Neural cell (in vitro differentiated cells): ENCODE results near the gene NRCAM. TPM values are rescaled to one million over a fixed set of nuclear protein-coding genes. Genes with fewer than 3 reads are reported as not detected.

Experiments used
- H2AFZ ChIP-seq: fragments of 200-600, 300-800 bp; sonication (generic), shearing (Covaris generic); 2 replicates; pipeline ENCODE4 v1.6.0; 2014; ENCODE audit warnings: low read depth, mild to moderate bottlenecking, antibody characterized with exemption, low read length, moderate library complexity
- H3F3A ChIP-seq: fragments of 200-600 bp; shearing (Covaris generic); 2 replicates; pipeline ENCODE4 v1.6.1; 2016; ENCODE audit warnings: mild to moderate bottlenecking, moderate library complexity, mixed read lengths, antibody characterized with exemption, low read length; ENCODE audit not compliant: insufficient read depth, poor library complexity, severe bottlenecking
- H3K27ac ChIP-seq: fragments of 200-600, 300-800 bp; sonication (generic), shearing (Covaris generic); 2 replicates; pipeline ENCODE4 v1.5.1; 2014; ENCODE audit warnings: mild to moderate bottlenecking, low read length, moderate library complexity
- H3K27me3 ChIP-seq: fragments of 300-800, 200-600 bp; sonication (generic), shearing (Covaris generic); 2 replicates; pipeline ENCODE4 v1.6.0; 2014; ENCODE audit warnings: mild to moderate bottlenecking, low read depth, low read length, moderate library complexity; ENCODE audit not compliant: insufficient read depth
- H3K36me3 ChIP-seq: fragments of 300-800, 200-600 bp; sonication (generic), shearing (Covaris generic); 2 replicates; pipeline ENCODE4 v1.5.1; 2014; ENCODE audit warnings: mild to moderate bottlenecking, antibody characterized with exemption, low read length, moderate library complexity; ENCODE audit not compliant: insufficient read depth
- H3K4me2 ChIP-seq: fragments of 300-800, 200-600 bp; sonication (generic), shearing (Covaris generic); 2 replicates; pipeline ENCODE4 v1.6.0; 2014; ENCODE audit warnings: mild to moderate bottlenecking, low read length
- H3K4me3 ChIP-seq: fragments of 300-800, 200-600 bp; sonication (generic), shearing (Covaris generic); 2 replicates; pipeline ENCODE4 v1.5.1; 2014; ENCODE audit warnings: mild to moderate bottlenecking, low read length, moderate library complexity
- H3K79me2 ChIP-seq: fragments of 200-600 bp; shearing (Covaris generic); replicated peaks from 2 replicates; pipeline ENCODE4 v1.6.0; 2014; ENCODE audit warnings: mild to moderate bottlenecking, low read length, moderate library complexity; ENCODE audit not compliant: insufficient read depth
- H3K9ac ChIP-seq: fragments of 300-800, 200-600 bp; sonication (generic), shearing (Covaris generic); 2 replicates; pipeline ENCODE4 v1.6.1; 2016; ENCODE audit warnings: mild to moderate bottlenecking, low read length, mixed read lengths
- H3K9me2 ChIP-seq: fragments of 200-600 bp; shearing (Covaris generic); 2 replicates; pipeline ENCODE4 v1.6.1; 2016; ENCODE audit warnings: mild to moderate bottlenecking, low read length, mixed read lengths; ENCODE audit not compliant: insufficient read depth
- H3K9me3 ChIP-seq: fragments of 200-600, 300-800 bp; sonication (generic), shearing (Covaris generic); 2 replicates; pipeline ENCODE4 v1.6.1; 2016; ENCODE audit warnings: mild to moderate bottlenecking, mixed run types, low read length, moderate library complexity, mixed read lengths
- H4K20me1 ChIP-seq: fragments of 200-600 bp; shearing (Covaris generic); 2 replicates; pipeline ENCODE4 v1.6.1; 2016; ENCODE audit warnings: mild to moderate bottlenecking, mixed run types; ENCODE audit not compliant: insufficient read depth
- CTCF ChIP-seq: fragments of 450-650 bp; IDR thresholded peaks from 2 replicates; pipeline ENCODE4 v1.5.1; 2014; ENCODE audit warnings: antibody characterized with exemption, mild to moderate bottlenecking, moderate library complexity; ENCODE audit not compliant: poor library complexity, severe bottlenecking
- EP300 ChIP-seq: fragments of 450-650 bp; conservative IDR thresholded peaks from 2 replicates; pipeline ENCODE4 v1.6.1; 2014; ENCODE audit warnings: antibody characterized with exemption, mild to moderate bottlenecking, moderate library complexity; ENCODE audit not compliant: poor library complexity, severe bottlenecking
- EZH2 ChIP-seq: fragments of 200-600, 300-800 bp; shearing (Covaris generic), sonication (generic); IDR thresholded peaks from 2 replicates; pipeline ENCODE4 v1.6.1; 2014; ENCODE audit warnings: antibody characterized with exemption, low read length, borderline replicate concordance, mild to moderate bottlenecking; ENCODE audit not compliant: insufficient read depth, poor library complexity, severe bottlenecking
- MXI1 ChIP-seq: fragments of 450-650 bp; conservative IDR thresholded peaks from 2 replicates; pipeline ENCODE4 v1.6.1; 2014; ENCODE audit warnings: antibody characterized with exemption, mild to moderate bottlenecking; ENCODE audit not compliant: poor library complexity, severe bottlenecking
- POLR2AphosphoS5 ChIP-seq: IDR thresholded peaks from 2 replicates; pipeline ENCODE4 v1.6.1; 2012
- RAD21 ChIP-seq: fragments of 450-650 bp; conservative IDR thresholded peaks from 2 replicates; pipeline ENCODE4 v1.6.1; 2014; ENCODE audit warnings: antibody characterized with exemption, mild to moderate bottlenecking, moderate library complexity
- REST ChIP-seq: IDR thresholded peaks from 2 replicates; pipeline ENCODE4 v1.6.1; 2012; ENCODE audit warnings: borderline replicate concordance
- SMC3 ChIP-seq: fragments of 450-650 bp; conservative IDR thresholded peaks from 2 replicates; pipeline ENCODE4 v1.6.1; 2014; ENCODE audit warnings: antibody characterized with exemption, mild to moderate bottlenecking, moderate library complexity; ENCODE audit not compliant: poor library complexity
- TAF1 ChIP-seq: IDR thresholded peaks from 2 replicates; pipeline ENCODE4 v1.6.1; 2012; ENCODE audit warnings: low read depth
- polyA plus RNA-seq: library from polyadenylated mRNA; depleted of rRNA; stranded (reverse); fragments of >200 nt; gene quantifications from 2 replicates; pipeline ENCODE4 v1.2.3, GENCODE V29; 2014

NRCAM gene
- polyA plus RNA-seq, 1 donor from 2014 or later: 90.9 TPM

GRCh38 chr7:108226816-108227299 lies 229.4 kb downstream of the NRCAM start:
- H3K4me3 ChIP-seq: no peak overlapping the region
- H3K9ac ChIP-seq: no peak overlapping the region
- no peaks in the 10 kb centered on the region for H3K79me2 ChIP-seq
- TF ChIP-seq EP300: no peak
- TF ChIP-seq TAF1: no peak
- no peak for TF ChIP-seq MXI1
- no peak for TF ChIP-seq REST
- no peaks in the 10 kb centered on the region for H3K27me3 ChIP-seq
- no peak overlapping the region for H2AFZ ChIP-seq
- H3K4me2 ChIP-seq: no peak overlapping the region
- no peak overlapping the region for H3K27ac ChIP-seq
- no peaks in the 10 kb centered on the region for H3F3A ChIP-seq
- no peaks in the 10 kb centered on the region for H4K20me1 ChIP-seq
- no peaks in the 10 kb centered on the region for H3K9me2 ChIP-seq
- no peaks in the 10 kb centered on the region for H3K9me3 ChIP-seq
- no peaks in the 10 kb centered on the region for H3K36me3 ChIP-seq

GRCh38 chr7:108225531-108226181 lies 230.6 kb downstream of the NRCAM start:
- TF ChIP-seq TAF1 (no peak), EZH2 (no peak)
- H3K27ac ChIP-seq: no peak overlapping the region

GRCh38 chr7:108224387-108224786 lies 231.8 kb downstream of the NRCAM start:
- no peaks in the 10 kb centered on the region for H3K27me3 ChIP-seq
- H3K79me2 ChIP-seq: no peaks in the 10 kb centered on the region
- no peak overlapping the region for H3K4me3 ChIP-seq
- H3K9ac ChIP-seq: no peak overlapping the region
- no peaks in the 10 kb centered on the region for H4K20me1 ChIP-seq
- H3K9me3 ChIP-seq: no peaks in the 10 kb centered on the region
- no peak overlapping the region for H3K4me2 ChIP-seq
- no peaks in the 10 kb centered on the region for H3F3A ChIP-seq
- H3K36me3 ChIP-seq: no peaks in the 10 kb centered on the region
- H3K27ac ChIP-seq: no peak overlapping the region
- no peaks in the 10 kb centered on the region for H3K9me2 ChIP-seq
- no peak for TF ChIP-seq POLR2AphosphoS5
- TF ChIP-seq SMC3: no peak
- TF ChIP-seq TAF1: no peak
- no peak for TF ChIP-seq RAD21
- no peak for TF ChIP-seq EZH2
- TF ChIP-seq EP300: no peak
- TF ChIP-seq MXI1: no peak
- TF ChIP-seq REST: no peak
- no peak for TF ChIP-seq CTCF
- no peak overlapping the region for H2AFZ ChIP-seq

More at GRCh38 chr7:108225531-108226181, 230.6 kb downstream of the NRCAM start:
- Histone ChIP-seq H3K9me3 (no peaks in the 10 kb centered on the region), H3K27me3 (no peaks in the 10 kb centered on the region), H3K4me2 (no peak overlapping the region), H4K20me1 (no peaks in the 10 kb centered on the region), H2AFZ (no peak overlapping the region), H3K9ac (no peak overlapping the region), H3K9me2 (no peaks in the 10 kb centered on the region), H3K36me3 (no peaks in the 10 kb centered on the region), H3F3A (no peaks in the 10 kb centered on the region), H3K79me2 (no peaks in the 10 kb centered on the region), H3K4me3 (no peak overlapping the region)
